OCI-M1 (cell line): ENCODE measurements around the gene TBK1.

Experiments
- DNase-seq: peaks from one replicate; lab custom pipeline; 2025; lab: John Stamatoyannopoulos, UW

The TBK1 gene

DNA sequence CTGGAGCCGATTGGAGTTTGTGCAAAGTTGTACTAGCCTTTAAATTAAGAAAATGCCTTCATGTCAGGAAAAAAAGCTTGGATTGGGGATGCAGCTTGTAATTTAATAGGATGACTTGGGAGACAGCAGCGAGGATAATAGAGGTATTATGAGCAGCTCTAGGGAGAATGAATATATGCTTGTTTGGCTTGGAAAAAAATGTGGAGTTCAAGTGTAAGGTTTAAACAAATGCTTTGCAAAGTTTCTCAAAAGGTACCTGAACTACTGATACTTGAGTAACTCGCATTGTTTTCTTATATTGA lies 93.1 kb downstream of the TBK1 start:
- DNase-seq = no peak

DNA sequence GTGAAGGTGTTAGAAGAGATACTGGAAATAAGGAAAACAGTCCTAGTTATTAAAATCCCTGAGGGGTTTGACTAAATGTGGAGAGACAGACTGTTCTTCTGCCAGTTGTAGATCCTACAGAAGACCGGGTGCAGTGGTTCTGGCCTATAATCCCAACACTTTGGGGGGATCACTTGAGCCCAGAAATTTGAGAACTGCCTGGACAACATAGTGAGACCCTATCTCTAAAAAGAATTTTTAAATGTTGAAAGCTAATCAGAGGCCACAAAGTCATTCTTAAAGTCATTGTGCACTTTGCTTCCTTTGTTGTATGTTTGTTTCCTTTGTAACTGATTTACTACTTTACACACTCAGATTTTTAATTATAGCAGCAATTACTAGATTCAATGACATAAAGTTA lies 97.2 kb downstream of the TBK1 start:
- DNase-seq = no peak

DNA sequence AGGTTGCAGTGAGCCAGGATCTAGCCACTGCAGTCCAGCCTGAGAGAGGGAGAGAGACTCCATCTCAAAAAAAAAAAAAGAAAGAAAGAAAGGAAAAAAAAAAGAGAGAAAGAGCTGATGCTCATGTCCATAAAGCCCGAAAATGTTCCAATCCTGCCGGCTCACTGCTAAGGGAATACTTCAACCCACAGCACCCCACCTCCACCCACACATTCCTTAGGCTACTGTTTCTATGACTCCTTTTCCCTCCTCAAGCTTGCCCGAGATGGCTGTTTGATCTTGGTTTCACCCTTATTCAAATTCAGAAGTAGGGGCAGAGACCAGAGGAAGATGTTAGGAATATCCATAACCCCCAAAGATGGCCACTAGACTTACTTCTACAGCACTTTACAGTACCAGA lies 98.8 kb downstream of the TBK1 start:
- no peak for DNase-seq

DNA sequence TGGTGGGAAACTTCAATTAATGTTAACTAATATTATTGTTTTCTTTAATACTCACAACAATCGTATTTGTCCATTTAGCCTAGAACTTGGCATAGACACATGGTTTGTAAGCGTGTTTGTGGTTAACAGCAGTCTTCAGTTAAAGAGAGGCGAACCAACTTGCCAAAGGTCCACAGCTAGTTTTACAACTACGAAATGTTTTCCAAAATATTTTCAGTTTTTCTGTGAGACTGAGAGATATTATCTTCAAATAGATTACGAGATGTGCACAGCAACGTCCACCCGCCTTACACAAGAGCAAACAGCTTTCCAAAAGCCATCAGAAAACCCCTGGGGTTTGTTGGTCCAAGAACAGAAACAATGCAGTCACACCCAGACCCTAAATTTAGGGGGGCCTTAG lies 99.8 kb downstream of the TBK1 start:
- DNase-seq = no peak
